HCT116 (cell line): Measurements from ENCODE around the gene TGM6.

Experiments
- CBX3 ChIP-seq: IDR thresholded peaks from 2 replicates; pipeline ENCODE4 v1.6.1; 2012; ENCODE audit warnings: low read depth
- CEBPB ChIP-seq: IDR thresholded peaks from 2 replicates; pipeline ENCODE4 v1.6.1; 2012; ENCODE audit warnings: low read depth
- EGR1 ChIP-seq: IDR thresholded peaks from 2 replicates; pipeline ENCODE4 v1.6.1; 2012; ENCODE audit warnings: low read depth
- ELF1 ChIP-seq: IDR thresholded peaks from 2 replicates; pipeline ENCODE4 v1.6.1; 2012; ENCODE audit warnings: low read depth, borderline replicate concordance
- JUND ChIP-seq: IDR thresholded peaks from 2 replicates; pipeline ENCODE4 v1.6.1; 2012
- POLR2A ChIP-seq: IDR thresholded peaks from 2 replicates; pipeline ENCODE4 v1.7.0; 2011; ENCODE audit warnings: borderline replicate concordance; ENCODE audit not compliant: insufficient read depth, insufficient read length; ENCODE audit errors: extremely low read depth
- SIN3A ChIP-seq: IDR thresholded peaks from 2 replicates; pipeline ENCODE4 v1.6.1; 2012; ENCODE audit warnings: low read depth
- TCF7L2 ChIP-seq: IDR thresholded peaks from 2 replicates; pipeline ENCODE4 v1.7.0; 2011; ENCODE audit warnings: borderline replicate concordance, inconsistent platforms; ENCODE audit not compliant: insufficient read depth, insufficient read length; ENCODE audit errors: extremely low read depth
- ZFX ChIP-seq: fragments of 450-650 bp; IDR thresholded peaks from 2 replicates; pipeline ENCODE4 v1.6.1; 2017
- TF ChIP-seq, protein P1 (sequence below), 3 experiments: fragments of 200-600 bp in 1 of 3; sonication (generic) in 1 of 3; IDR thresholded peaks in 2 of 3; conservative IDR thresholded peaks in 1 of 3; 2 replicates each; pipeline ENCODE4 v1.5.1; 2012 to 2017; ENCODE audit warnings: low read depth in 2 of 3, low read length in 2 of 3, antibody characterized with exemption in 1 of 3, borderline replicate concordance in 1 of 3, control low read depth in 1 of 3, mild to moderate bottlenecking in 1 of 3, mixed read lengths in 1 of 3, mixed run types in 1 of 3, moderate library complexity in 1 of 3; ENCODE audit not compliant: insufficient read depth in 1 of 3
- TF ChIP-seq, protein P2 (sequence below): IDR thresholded peaks from 2 replicates; pipeline ENCODE4 v1.6.1; 2011; ENCODE audit warnings: mild to moderate bottlenecking, low read length, moderate library complexity; ENCODE audit not compliant: insufficient replicate concordance; ENCODE audit errors: extremely low read depth
- TF ChIP-seq, protein P3 (sequence below): IDR thresholded peaks from 2 replicates; pipeline ENCODE4 v1.6.1; 2012; ENCODE audit warnings: low read depth
- TF ChIP-seq, protein P4 (sequence below): IDR thresholded peaks from 2 replicates; pipeline ENCODE4 v1.6.1; 2012

DNA sequence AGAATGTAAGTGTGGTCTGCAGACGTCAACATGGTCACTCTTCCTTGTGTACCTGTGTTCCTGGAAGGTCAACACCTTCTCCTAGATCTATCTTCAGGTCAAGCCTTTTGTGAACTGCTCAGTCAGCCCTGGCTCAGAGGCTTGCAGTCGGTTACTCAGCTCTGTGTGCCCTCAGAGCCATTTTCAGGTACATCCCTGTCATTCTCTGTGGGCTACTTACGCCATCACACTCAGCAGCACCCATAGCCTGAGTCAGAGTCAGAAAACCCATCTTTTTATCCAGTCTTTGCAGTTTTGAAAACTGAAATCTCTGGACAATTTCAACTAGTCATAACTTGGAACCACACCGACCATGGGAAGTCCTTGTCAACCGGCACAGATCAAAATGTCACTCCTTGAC, 49.6 kb upstream of the TGM6 start:
- TF ChIP-seq, protein P1, sequence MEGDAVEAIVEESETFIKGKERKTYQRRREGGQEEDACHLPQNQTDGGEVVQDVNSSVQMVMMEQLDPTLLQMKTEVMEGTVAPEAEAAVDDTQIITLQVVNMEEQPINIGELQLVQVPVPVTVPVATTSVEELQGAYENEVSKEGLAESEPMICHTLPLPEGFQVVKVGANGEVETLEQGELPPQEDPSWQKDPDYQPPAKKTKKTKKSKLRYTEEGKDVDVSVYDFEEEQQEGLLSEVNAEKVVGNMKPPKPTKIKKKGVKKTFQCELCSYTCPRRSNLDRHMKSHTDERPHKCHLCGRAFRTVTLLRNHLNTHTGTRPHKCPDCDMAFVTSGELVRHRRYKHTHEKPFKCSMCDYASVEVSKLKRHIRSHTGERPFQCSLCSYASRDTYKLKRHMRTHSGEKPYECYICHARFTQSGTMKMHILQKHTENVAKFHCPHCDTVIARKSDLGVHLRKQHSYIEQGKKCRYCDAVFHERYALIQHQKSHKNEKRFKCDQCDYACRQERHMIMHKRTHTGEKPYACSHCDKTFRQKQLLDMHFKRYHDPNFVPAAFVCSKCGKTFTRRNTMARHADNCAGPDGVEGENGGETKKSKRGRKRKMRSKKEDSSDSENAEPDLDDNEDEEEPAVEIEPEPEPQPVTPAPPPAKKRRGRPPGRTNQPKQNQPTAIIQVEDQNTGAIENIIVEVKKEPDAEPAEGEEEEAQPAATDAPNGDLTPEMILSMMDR (IDR thresholded peaks at IDR 0.05 in 2 of 3, conservative IDR thresholded peaks at IDR 0.05 in 1 of 3; ENCODE audit: borderline replicate concordance in 1 of 3, insufficient read depth in 1 of 3, low read depth in 2 of 3, low read length in 2 of 3) = no peak
- TF ChIP-seq, protein P2, sequence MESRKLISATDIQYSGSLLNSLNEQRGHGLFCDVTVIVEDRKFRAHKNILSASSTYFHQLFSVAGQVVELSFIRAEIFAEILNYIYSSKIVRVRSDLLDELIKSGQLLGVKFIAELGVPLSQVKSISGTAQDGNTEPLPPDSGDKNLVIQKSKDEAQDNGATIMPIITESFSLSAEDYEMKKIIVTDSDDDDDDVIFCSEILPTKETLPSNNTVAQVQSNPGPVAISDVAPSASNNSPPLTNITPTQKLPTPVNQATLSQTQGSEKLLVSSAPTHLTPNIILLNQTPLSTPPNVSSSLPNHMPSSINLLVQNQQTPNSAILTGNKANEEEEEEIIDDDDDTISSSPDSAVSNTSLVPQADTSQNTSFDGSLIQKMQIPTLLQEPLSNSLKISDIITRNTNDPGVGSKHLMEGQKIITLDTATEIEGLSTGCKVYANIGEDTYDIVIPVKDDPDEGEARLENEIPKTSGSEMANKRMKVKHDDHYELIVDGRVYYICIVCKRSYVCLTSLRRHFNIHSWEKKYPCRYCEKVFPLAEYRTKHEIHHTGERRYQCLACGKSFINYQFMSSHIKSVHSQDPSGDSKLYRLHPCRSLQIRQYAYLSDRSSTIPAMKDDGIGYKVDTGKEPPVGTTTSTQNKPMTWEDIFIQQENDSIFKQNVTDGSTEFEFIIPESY = no peak
- TF ChIP-seq ELF1 (no peak), EGR1 (no peak), CBX3 (no peak), TCF7L2 (no peak), ZFX (no peak), CEBPB (no peak), POLR2A (no peak), SIN3A (no peak), JUND (no peak)
- TF ChIP-seq, protein P3, sequence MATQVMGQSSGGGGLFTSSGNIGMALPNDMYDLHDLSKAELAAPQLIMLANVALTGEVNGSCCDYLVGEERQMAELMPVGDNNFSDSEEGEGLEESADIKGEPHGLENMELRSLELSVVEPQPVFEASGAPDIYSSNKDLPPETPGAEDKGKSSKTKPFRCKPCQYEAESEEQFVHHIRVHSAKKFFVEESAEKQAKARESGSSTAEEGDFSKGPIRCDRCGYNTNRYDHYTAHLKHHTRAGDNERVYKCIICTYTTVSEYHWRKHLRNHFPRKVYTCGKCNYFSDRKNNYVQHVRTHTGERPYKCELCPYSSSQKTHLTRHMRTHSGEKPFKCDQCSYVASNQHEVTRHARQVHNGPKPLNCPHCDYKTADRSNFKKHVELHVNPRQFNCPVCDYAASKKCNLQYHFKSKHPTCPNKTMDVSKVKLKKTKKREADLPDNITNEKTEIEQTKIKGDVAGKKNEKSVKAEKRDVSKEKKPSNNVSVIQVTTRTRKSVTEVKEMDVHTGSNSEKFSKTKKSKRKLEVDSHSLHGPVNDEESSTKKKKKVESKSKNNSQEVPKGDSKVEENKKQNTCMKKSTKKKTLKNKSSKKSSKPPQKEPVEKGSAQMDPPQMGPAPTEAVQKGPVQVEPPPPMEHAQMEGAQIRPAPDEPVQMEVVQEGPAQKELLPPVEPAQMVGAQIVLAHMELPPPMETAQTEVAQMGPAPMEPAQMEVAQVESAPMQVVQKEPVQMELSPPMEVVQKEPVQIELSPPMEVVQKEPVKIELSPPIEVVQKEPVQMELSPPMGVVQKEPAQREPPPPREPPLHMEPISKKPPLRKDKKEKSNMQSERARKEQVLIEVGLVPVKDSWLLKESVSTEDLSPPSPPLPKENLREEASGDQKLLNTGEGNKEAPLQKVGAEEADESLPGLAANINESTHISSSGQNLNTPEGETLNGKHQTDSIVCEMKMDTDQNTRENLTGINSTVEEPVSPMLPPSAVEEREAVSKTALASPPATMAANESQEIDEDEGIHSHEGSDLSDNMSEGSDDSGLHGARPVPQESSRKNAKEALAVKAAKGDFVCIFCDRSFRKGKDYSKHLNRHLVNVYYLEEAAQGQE = no peak
- TF ChIP-seq, protein P4, sequence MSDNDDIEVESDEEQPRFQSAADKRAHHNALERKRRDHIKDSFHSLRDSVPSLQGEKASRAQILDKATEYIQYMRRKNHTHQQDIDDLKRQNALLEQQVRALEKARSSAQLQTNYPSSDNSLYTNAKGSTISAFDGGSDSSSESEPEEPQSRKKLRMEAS = no peak
